MM.1S (cell line): Measurements from ENCODE around the gene PLEKHA1.

Experiments used
- DNase-seq: peaks from one replicate; pipeline ENCODE4 v3.0.0-alpha.2; 2015
- H2AFZ ChIP-seq: fragments of 300-600 bp; sonication (generic); 2 replicates; pipeline ENCODE4 v1.6.0; 2016; ENCODE audit warnings: antibody characterized with exemption, low read length
- H3F3A ChIP-seq: fragments of 300-600 bp; sonication (generic); 2 replicates; pipeline ENCODE4 v1.6.1; 2016; ENCODE audit warnings: mild to moderate bottlenecking, antibody characterized with exemption, low read length, moderate library complexity, mixed read lengths; ENCODE audit not compliant: insufficient read depth
- H3K27ac ChIP-seq: fragments of 300-600 bp; sonication (generic); 2 replicates; pipeline ENCODE4 v1.5.1; 2016; ENCODE audit warnings: mild to moderate bottlenecking, low read length
- H3K27me3 ChIP-seq: fragments of 300-600 bp; sonication (generic); replicated peaks from 2 replicates; pipeline ENCODE4 v1.6.0; 2016; ENCODE audit warnings: low read length; ENCODE audit not compliant: insufficient read depth
- H3K36me3 ChIP-seq: fragments of 300-600 bp; sonication (generic); replicated peaks from 2 replicates; pipeline ENCODE4 v1.6.1; 2016; ENCODE audit warnings: mild to moderate bottlenecking, low read length, mixed read lengths; ENCODE audit not compliant: insufficient read depth
- H3K4me1 ChIP-seq: fragments of 300-600 bp; sonication (generic); 2 replicates; pipeline ENCODE4 v1.6.1; 2016; ENCODE audit warnings: low read length, mixed read lengths
- H3K4me2 ChIP-seq: fragments of 300-600 bp; sonication (generic); 2 replicates; pipeline ENCODE4 v1.6.0; 2016; ENCODE audit warnings: low read depth, low read length
- H3K4me3 ChIP-seq: fragments of 300-600 bp; sonication (generic); 2 replicates; pipeline ENCODE4 v1.5.1; 2016; ENCODE audit warnings: low read length, mixed read lengths
- H3K79me2 ChIP-seq: fragments of 300-600 bp; sonication (generic); 2 replicates; pipeline ENCODE4 v1.6.1; 2016; ENCODE audit warnings: mixed run types, low read length, mixed read lengths
- H3K9ac ChIP-seq: fragments of 300-600 bp; sonication (generic); 2 replicates; pipeline ENCODE4 v1.6.1; 2016; ENCODE audit warnings: low read length, mixed read lengths
- H3K9me2 ChIP-seq: fragments of 300-600 bp; sonication (generic); replicated peaks from 2 replicates; pipeline ENCODE4 v1.6.1; 2016; ENCODE audit warnings: mild to moderate bottlenecking, low read length, mixed read lengths; ENCODE audit not compliant: insufficient read depth
- H3K9me3 ChIP-seq: fragments of 300-600 bp; sonication (generic); replicated peaks from 2 replicates; pipeline ENCODE4 v1.6.1; 2016; ENCODE audit warnings: mild to moderate bottlenecking, low read length, mixed read lengths; ENCODE audit not compliant: insufficient read depth
- H4K20me1 ChIP-seq: fragments of 300-600 bp; sonication (generic); 2 replicates; pipeline ENCODE4 v1.6.1; 2016; ENCODE audit warnings: mild to moderate bottlenecking, low read length, moderate library complexity, mixed read lengths; ENCODE audit not compliant: insufficient read depth
- CTCF ChIP-seq: fragments of 300-600 bp; sonication (generic); IDR thresholded peaks from 2 replicates; pipeline ENCODE4 v1.5.1; 2016; ENCODE audit warnings: antibody characterized with exemption, low read length, mixed read lengths
- EZH2 ChIP-seq: fragments of 300-600 bp; sonication (generic); optimal IDR thresholded peaks from 2 replicates; pipeline ENCODE3; 2017; ENCODE audit warnings: low read depth, mild to moderate bottlenecking, antibody characterized with exemption, low read length, mixed read lengths
- EZH2phosphoT487 ChIP-seq: fragments of 300-600 bp; sonication (generic); IDR thresholded peaks from 2 replicates; pipeline ENCODE4 v1.6.1; 2018; ENCODE audit warnings: antibody characterized with exemption, low read length

The PLEKHA1 gene

GRCh38 chr10:122338609-122339441 lies 35.7 kb upstream of the PLEKHA1 start:
- Histone ChIP-seq H3K36me3 (no peaks in the 10 kb centered on the region), H3K9me3 (no peaks in the 10 kb centered on the region), H4K20me1 (no peaks in the 10 kb centered on the region), H3K4me3 (no peak overlapping the region), H3K4me2 (no peak overlapping the region), H3K27ac (no peak overlapping the region), H3K9me2 (no peaks in the 10 kb centered on the region), H3K4me1 (no peaks in the 10 kb centered on the region), H3F3A (no peaks in the 10 kb centered on the region), H3K79me2 (no peaks in the 10 kb centered on the region), H3K9ac (no peak overlapping the region), H3K27me3 (0 out of 2 replicates have a peak, but pooled peaks cover 6% of the 10 kb centered on the region), H2AFZ (no peak overlapping the region)
- TF ChIP-seq EZH2 (no peak), EZH2phosphoT487 (no peak), CTCF (no peak)
- no peak for DNase-seq

GRCh38 chr10:122341141-122341810 lies 33.2 kb upstream of the PLEKHA1 start:
- DNase-seq, result no peak
- no peaks in the 10 kb centered on the region for H3K9me3 ChIP-seq
- TF ChIP-seq EZH2, result no peak
- TF ChIP-seq CTCF, result no peak
- no peak for TF ChIP-seq EZH2phosphoT487
- H3K27me3 ChIP-seq, result 0 out of 2 replicates have a peak, but pooled peaks cover 3% of the 10 kb centered on the region
- H3K4me1 ChIP-seq, result no peaks in the 10 kb centered on the region
- H2AFZ ChIP-seq, result no peak overlapping the region
- H4K20me1 ChIP-seq, result no peaks in the 10 kb centered on the region
- H3K4me3 ChIP-seq, result no peak overlapping the region
- H3K9ac ChIP-seq, result no peak overlapping the region
- H3K27ac ChIP-seq, result no peak overlapping the region
- no peaks in the 10 kb centered on the region for H3K9me2 ChIP-seq
- no peaks in the 10 kb centered on the region for H3F3A ChIP-seq
- H3K79me2 ChIP-seq, result no peaks in the 10 kb centered on the region
- no peaks in the 10 kb centered on the region for H3K36me3 ChIP-seq
- H3K4me2 ChIP-seq, result no peak overlapping the region

GRCh38 chr10:122342293-122343134 lies 32.0 kb upstream of the PLEKHA1 start:
- H3K36me3 ChIP-seq, result no peaks in the 10 kb centered on the region
- no peaks in the 10 kb centered on the region for H4K20me1 ChIP-seq
- H3K27ac ChIP-seq, result no peak overlapping the region
- DNase-seq, result no peak
- H3K79me2 ChIP-seq, result no peaks in the 10 kb centered on the region
- H3K4me2 ChIP-seq, result no peak overlapping the region
- H3K9ac ChIP-seq, result no peak overlapping the region
- H3K27me3 ChIP-seq, result 0 out of 2 replicates have a peak, but pooled peaks cover 3% of the 10 kb centered on the region
- no peaks in the 10 kb centered on the region for H3F3A ChIP-seq
- peak; percentile 49 for TF ChIP-seq CTCF
- no peak for TF ChIP-seq EZH2phosphoT487
- no peaks in the 10 kb centered on the region for H3K9me3 ChIP-seq
- H3K4me1 ChIP-seq, result no peaks in the 10 kb centered on the region
- H3K4me3 ChIP-seq, result no peak overlapping the region
- no peaks in the 10 kb centered on the region for H3K9me2 ChIP-seq
- no peak overlapping the region for H2AFZ ChIP-seq
